HepG2 (cell line): Measurements from ENCODE around the gene RASAL3. TPM values are rescaled to one million over a fixed set of nuclear protein-coding genes. Genes with fewer than 3 reads are reported as not detected.

ENCODE experiments used
- AKAP8 ChIP-seq: sonication (generic); formaldehyde crosslinking; IDR thresholded peaks from 2 replicates; pipeline ENCODE4 v1.5.1; 2020; ENCODE audit warnings: mild to moderate bottlenecking, missing genetic modification reagents
- EEA1 ChIP-seq: sonication (generic); formaldehyde crosslinking; IDR thresholded peaks from 2 replicates; pipeline ENCODE4 v1.5.1; 2020; ENCODE audit warnings: mild to moderate bottlenecking, missing genetic modification reagents, borderline replicate concordance
- FOXA3 ChIP-seq: IDR thresholded peaks from 2 replicates; pipeline ENCODE4 v1.6.1; 2016; ENCODE audit warnings: missing genetic modification reagents, missing compliant biosample characterization
- KLF16 ChIP-seq, 2 experiments: sonication (generic) in 1 of 2; formaldehyde crosslinking in 1 of 2; IDR thresholded peaks; 2 replicates each; pipeline versions ENCODE4 v1.6.1 to v1.8.0; 2016 to 2023; ENCODE audit warnings: missing genetic modification reagents in 2 of 2, missing compliant biosample characterization in 1 of 2
- MEF2D ChIP-seq: sonication (generic); formaldehyde crosslinking; IDR thresholded peaks from 2 replicates; pipeline ENCODE4 v1.5.1; 2020; ENCODE audit warnings: mild to moderate bottlenecking, missing genetic modification reagents
- MTF2 ChIP-seq: sonication (generic); formaldehyde crosslinking; IDR thresholded peaks from 2 replicates; pipeline ENCODE4 v1.5.0; 2020; ENCODE audit warnings: missing genetic modification reagents, borderline replicate concordance
- MYC ChIP-seq: sonication (generic); formaldehyde crosslinking; IDR thresholded peaks from 2 replicates; pipeline ENCODE4 v1.9.0; 2021; ENCODE audit warnings: missing genetic modification reagents, borderline replicate concordance
- NFE2L2 ChIP-seq: fragments of 150-350 bp; IDR thresholded peaks from 2 replicates; pipeline ENCODE4 v1.6.1; 2014; ENCODE audit warnings: low read length
- NFRKB ChIP-seq: fragments of 450-650 bp; IDR thresholded peaks from 2 replicates; pipeline ENCODE4 v1.6.1; 2017
- NFYB ChIP-seq: sonication (generic); formaldehyde crosslinking; IDR thresholded peaks from 2 replicates; pipeline ENCODE4 v1.4.0; 2020; ENCODE audit warnings: missing genetic modification reagents
- POLR2AphosphoS5 ChIP-seq: IDR thresholded peaks from 2 replicates; pipeline ENCODE4 v1.6.1; 2012; ENCODE audit warnings: low read depth, low read length
- RNF2 ChIP-seq: fragments of 450-650 bp; conservative IDR thresholded peaks from 2 replicates; pipeline ENCODE4 v1.6.1; 2016; ENCODE audit warnings: low read depth
- SALL1 ChIP-seq: sonication (generic); formaldehyde crosslinking; IDR thresholded peaks from 2 replicates; pipeline ENCODE4 v1.8.0; 2022; ENCODE audit warnings: mild to moderate bottlenecking, missing genetic modification reagents
- SP2 ChIP-seq: sonication (generic); formaldehyde crosslinking; IDR thresholded peaks from 2 replicates; pipeline ENCODE4 v1.5.1; 2020; ENCODE audit warnings: mild to moderate bottlenecking, missing genetic modification reagents
- TFDP2 ChIP-seq: sonication (generic); formaldehyde crosslinking; IDR thresholded peaks from 2 replicates; pipeline ENCODE4 v1.4.0; 2020; ENCODE audit warnings: missing genetic modification reagents
- U2AF1 ChIP-seq: fragments of 200-400 bp; formaldehyde crosslinking; optimal IDR thresholded peaks from 2 replicates; pipeline ENCODE3; 2017; ENCODE audit warnings: mild to moderate bottlenecking, low read depth, low read length
- YEATS4 ChIP-seq: sonication (generic); formaldehyde crosslinking; IDR thresholded peaks from 2 replicates; pipeline ENCODE4 v1.4.0; 2020; ENCODE audit warnings: missing genetic modification reagents, borderline replicate concordance
- ZBTB7B ChIP-seq: sonication (generic); formaldehyde crosslinking; IDR thresholded peaks from 2 replicates; pipeline ENCODE4 v1.4.0; 2020; ENCODE audit warnings: missing genetic modification reagents
- ZMAT5 ChIP-seq: sonication (generic); formaldehyde crosslinking; IDR thresholded peaks from 2 replicates; pipeline ENCODE4 v1.5.0; 2020; ENCODE audit warnings: mild to moderate bottlenecking, low read depth, missing genetic modification reagents, borderline replicate concordance
- ZNF530 ChIP-seq: sonication (generic); formaldehyde crosslinking; IDR thresholded peaks from 2 replicates; pipeline ENCODE4 v1.5.0; 2020; ENCODE audit warnings: low read depth, mild to moderate bottlenecking, missing genetic modification reagents
- ZNF557 ChIP-seq: sonication (generic); formaldehyde crosslinking; IDR thresholded peaks from 2 replicates; pipeline ENCODE4 v1.4.0; 2020; ENCODE audit warnings: missing genetic modification reagents
- ZNF614 ChIP-seq: IDR thresholded peaks from 2 replicates; pipeline ENCODE4 v1.6.1; 2018; ENCODE audit warnings: missing biosample characterization, missing genetic modification reagents, inconsistent platforms, borderline replicate concordance
- polyA plus RNA-seq, 8 experiments: library from polyadenylated mRNA; depleted of rRNA in 3 of 8; stranded (reverse) in 7 of 8; unstranded in 1 of 8; fragments of >200 nt; fragmentation: Illumina TruSeq in 4 of 8; extraction: Trizol in 4 of 8; gene quantifications; 2 replicates each; pipeline versions ENCODE4 v1.2.1 to v1.2.3, GENCODE V29; 2011 to 2016; ENCODE audit warnings: low read depth in 4 of 8, missing spikeins in 1 of 8, mixed read lengths in 1 of 8; ENCODE audit not compliant: insufficient read depth in 1 of 8
- total RNA-seq, 5 experiments: library from RNA; depleted of rRNA; stranded (reverse); fragments of >200 nt; fragmentation: Illumina TruSeq; extraction: Trizol; gene quantifications; 2 replicates each; pipeline ENCODE4 v1.2.3, GENCODE V29; 2016; ENCODE audit warnings: low read depth in 1 of 5
- TF ChIP-seq, protein P1 (sequence below): sonication (generic); formaldehyde crosslinking; IDR thresholded peaks from 2 replicates; pipeline ENCODE4 v1.8.1; 2023; ENCODE audit warnings: missing genetic modification reagents, inconsistent platforms, borderline replicate concordance
- TF ChIP-seq, protein P2 (sequence below): sonication (generic); formaldehyde crosslinking; conservative IDR thresholded peaks from 2 replicates; pipeline ENCODE4 v1.4.0; 2020; ENCODE audit warnings: missing genetic modification reagents
- TF ChIP-seq, protein P3 (sequence below): sonication (generic); formaldehyde crosslinking; IDR thresholded peaks from 2 replicates; pipeline ENCODE4 v1.8.1; 2023; ENCODE audit warnings: mild to moderate bottlenecking, missing genetic modification reagents
- TF ChIP-seq, protein P4 (sequence below): sonication (generic); formaldehyde crosslinking; IDR thresholded peaks from 2 replicates; pipeline ENCODE4 v1.5.0; 2020; ENCODE audit warnings: missing genetic modification reagents, mild to moderate bottlenecking, borderline replicate concordance

Gene RASAL3
- total and polyA plus RNA-seq, 2 of the 13 experiments (the other 11 are each of a cell fraction or from before 2014, with no cell fraction given), result not detected

DNA sequence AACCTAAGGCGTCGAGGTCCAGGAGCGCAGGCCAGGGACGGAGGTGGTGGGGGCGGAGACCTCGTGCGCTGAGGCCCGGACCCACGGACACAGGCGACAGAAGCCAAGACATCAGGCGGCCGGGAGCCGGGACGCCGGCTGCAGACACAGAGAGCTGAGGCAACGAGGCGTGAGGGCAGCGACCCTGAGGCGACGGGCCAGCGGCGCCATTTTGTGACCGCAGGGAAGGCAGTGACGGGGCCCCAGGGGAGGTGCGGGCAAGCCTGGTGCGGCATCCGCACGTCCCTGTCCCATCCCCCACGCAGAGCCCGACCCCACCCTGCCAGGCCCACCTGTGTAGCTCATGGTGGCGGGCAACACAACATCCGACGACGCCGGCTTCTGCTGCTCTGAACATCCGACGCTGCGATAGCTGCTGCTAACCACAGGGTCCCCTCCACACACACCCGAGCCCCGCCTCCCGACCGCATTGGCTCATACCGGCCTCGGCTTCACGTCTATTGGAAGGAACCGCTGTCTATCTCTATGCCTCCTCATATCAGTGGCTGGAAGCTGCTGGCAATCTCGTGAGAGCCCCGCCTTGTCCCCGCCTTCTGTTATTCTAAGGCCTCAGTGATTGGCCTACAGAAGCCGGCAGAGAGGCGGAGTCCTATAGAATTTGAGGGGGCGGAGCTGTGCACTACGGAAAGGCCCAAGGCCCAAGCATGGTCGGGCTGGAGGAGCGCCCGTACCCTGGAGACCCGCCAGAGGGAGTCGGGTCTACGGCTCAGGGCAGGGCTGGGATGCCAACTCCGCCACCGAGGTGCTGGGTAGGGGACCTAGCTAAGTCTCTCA, 45.5 kb downstream of the RASAL3 start, which contains the start of gene AKAP8L (continued):
- TF ChIP-seq ZMAT5, result no peak
- TF ChIP-seq SALL1 (CRISPR knock-in tag), result peak; percentile 76
- TF ChIP-seq, protein P1, sequence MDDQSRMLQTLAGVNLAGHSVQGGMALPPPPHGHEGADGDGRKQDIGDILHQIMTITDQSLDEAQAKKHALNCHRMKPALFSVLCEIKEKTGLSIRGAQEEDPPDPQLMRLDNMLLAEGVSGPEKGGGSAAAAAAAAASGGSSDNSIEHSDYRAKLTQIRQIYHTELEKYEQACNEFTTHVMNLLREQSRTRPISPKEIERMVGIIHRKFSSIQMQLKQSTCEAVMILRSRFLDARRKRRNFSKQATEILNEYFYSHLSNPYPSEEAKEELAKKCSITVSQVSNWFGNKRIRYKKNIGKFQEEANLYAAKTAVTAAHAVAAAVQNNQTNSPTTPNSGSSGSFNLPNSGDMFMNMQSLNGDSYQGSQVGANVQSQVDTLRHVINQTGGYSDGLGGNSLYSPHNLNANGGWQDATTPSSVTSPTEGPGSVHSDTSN, result peak; percentile 97
- TF ChIP-seq ZNF530 (CRISPR knock-in tag), result no peak
- TF ChIP-seq, protein P2, sequence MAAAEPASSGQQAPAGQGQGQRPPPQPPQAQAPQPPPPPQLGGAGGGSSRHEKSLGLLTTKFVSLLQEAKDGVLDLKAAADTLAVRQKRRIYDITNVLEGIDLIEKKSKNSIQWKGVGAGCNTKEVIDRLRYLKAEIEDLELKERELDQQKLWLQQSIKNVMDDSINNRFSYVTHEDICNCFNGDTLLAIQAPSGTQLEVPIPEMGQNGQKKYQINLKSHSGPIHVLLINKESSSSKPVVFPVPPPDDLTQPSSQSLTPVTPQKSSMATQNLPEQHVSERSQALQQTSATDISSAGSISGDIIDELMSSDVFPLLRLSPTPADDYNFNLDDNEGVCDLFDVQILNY (CRISPR knock-in tag), result no peak
- TF ChIP-seq U2AF1, result peak; percentile 98
- peak; percentile 20; the same call in 1 of the 2 replicates for TF ChIP-seq ZNF614 (CRISPR knock-in tag)
- 0 out of 2 replicates have a peak, but pooled peaks have one; percentile 59 for TF ChIP-seq ZNF557 (CRISPR knock-in tag)
- peak; percentile 80 for TF ChIP-seq POLR2AphosphoS5
- no peak for TF ChIP-seq ZBTB7B (CRISPR knock-in tag)
- TF ChIP-seq NFYB, result peak; percentile 99
- peak; percentile 70; the same call in 1 of the 2 replicates for TF ChIP-seq MTF2 (CRISPR knock-in tag)
- TF ChIP-seq, protein P3, sequence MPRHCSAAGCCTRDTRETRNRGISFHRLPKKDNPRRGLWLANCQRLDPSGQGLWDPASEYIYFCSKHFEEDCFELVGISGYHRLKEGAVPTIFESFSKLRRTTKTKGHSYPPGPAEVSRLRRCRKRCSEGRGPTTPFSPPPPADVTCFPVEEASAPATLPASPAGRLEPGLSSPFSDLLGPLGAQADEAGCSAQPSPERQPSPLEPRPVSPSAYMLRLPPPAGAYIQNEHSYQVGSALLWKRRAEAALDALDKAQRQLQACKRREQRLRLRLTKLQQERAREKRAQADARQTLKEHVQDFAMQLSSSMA (CRISPR knock-in tag), result peak; percentile 38; the same call in 1 of the 2 replicates
- TF ChIP-seq SP2 (CRISPR knock-in tag), result peak; percentile 99
- peak; percentile 83; the same call in 1 of the 2 replicates for TF ChIP-seq EEA1 (CRISPR knock-in tag)
- 0 out of 2 replicates have a peak, but pooled peaks have one; percentile 26 for TF ChIP-seq FOXA3 (CRISPR knock-in tag)
- peak; percentile 90 for TF ChIP-seq AKAP8 (CRISPR knock-in tag)
- no peak for TF ChIP-seq RNF2
- TF ChIP-seq MEF2D, result peak; percentile 12; the same call in 1 of the 2 replicates
- no peak; the same call in 1 of the 2 replicates for TF ChIP-seq NFRKB
- TF ChIP-seq NFE2L2, result no peak
- TF ChIP-seq YEATS4, result peak; percentile 97
- TF ChIP-seq MYC (CRISPR knock-in tag), result peak; percentile 85
- TF ChIP-seq, protein P4, sequence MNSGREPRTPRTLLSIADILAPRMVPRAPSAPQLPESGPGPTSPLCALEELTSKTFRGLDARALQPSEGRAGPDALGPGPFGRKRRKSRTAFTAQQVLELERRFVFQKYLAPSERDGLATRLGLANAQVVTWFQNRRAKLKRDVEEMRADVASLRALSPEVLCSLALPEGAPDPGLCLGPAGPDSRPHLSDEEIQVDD, result no peak
- TF ChIP-seq KLF16 (CRISPR knock-in tag; IDR thresholded peaks at IDR 0.05), result peak in 1 of 2 experiments; percentile 8; a peak in 1 of 4 replicates
- peak; percentile 37; the same call in 1 of the 2 replicates for TF ChIP-seq TFDP2 (CRISPR knock-in tag)
